ENCODE measurements around the gene PTCH1. TPM values are rescaled to one million over a fixed set of nuclear protein-coding genes. Genes with fewer than 3 reads are reported as not detected.

Gene PTCH1
- total RNA-seq, 1 donor from 2014 or later: 9.8 TPM

- ATAC-seq (ENCODE audit: poor library complexity): no peak
- DNase-seq: no peak
- intact Hi-C loops (cut with DNase I): no loop called here
These were observed 11.6 kb downstream of the PTCH1 start for GRCh38 chr9:95505072-95505716.

- intact Hi-C loops (cut with DNase I): no loop called here
- DNase-seq (peak; percentile 55), ATAC-seq (ENCODE audit: poor library complexity) (no peak)
These were observed 12.5 kb downstream of the PTCH1 start for GRCh38 chr9:95504053-95504963.

DNA sequence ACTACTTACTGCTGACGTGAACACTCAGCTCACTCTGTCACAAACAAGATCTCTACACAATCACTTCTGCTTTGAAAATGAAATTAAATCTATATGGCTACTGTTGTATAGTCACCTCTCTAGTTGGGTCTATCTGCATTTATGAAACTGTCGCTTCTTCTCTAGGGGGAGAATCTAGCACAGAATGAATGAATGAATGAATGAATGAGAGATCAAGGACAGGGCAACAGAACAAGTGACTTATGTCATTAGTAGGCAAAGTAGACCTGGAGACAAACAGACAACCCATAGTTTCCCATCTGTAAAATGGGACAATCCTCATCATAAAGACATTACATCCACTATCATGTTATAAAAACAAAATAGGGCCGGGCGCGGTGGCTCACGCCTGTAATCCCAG lies 13.4 kb downstream of the PTCH1 start:
- DNase-seq: no peak
- intact Hi-C loops (cut with DNase I): no loop called here
- no peak for ATAC-seq (ENCODE audit: poor library complexity)

GRCh38 chr9:95502248-95502647 lies 14.5 kb downstream of the PTCH1 start:
- no peak for DNase-seq
- intact Hi-C loops (cut with DNase I): no loop called here
- ATAC-seq (ENCODE audit: poor library complexity): peak; percentile 24

DNA sequence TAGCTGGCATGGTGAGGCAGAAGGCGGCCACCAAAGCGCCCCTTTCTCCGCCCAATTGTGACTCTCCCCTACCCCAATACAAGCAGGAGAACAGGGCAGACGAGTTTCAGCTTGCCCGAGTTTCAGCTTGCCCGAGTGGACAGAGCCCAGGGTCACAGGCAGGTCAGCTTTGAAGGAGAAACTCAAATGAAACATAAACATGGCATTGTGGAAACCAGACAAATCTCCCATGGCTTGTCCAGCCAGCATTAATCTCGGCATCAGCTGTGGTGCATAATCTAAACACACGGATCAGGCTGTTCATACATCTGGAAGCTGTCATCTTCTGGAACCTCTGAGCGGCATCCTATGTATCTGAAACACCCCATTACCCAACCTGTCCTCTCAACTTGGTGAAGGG lies 16.9 kb downstream of the PTCH1 start:
- DNase-seq (no peak), ATAC-seq (ENCODE audit: poor library complexity) (no peak)
- intact Hi-C loops (cut with DNase I): no loop called here

- intact Hi-C loops (cut with DNase I): no loop called here
- no peak for DNase-seq
- no peak for ATAC-seq (ENCODE audit: poor library complexity)
These were observed 17.6 kb downstream of the PTCH1 start for GRCh38 chr9:95499046-95499676.

GRCh38 chr9:95498641-95499040 lies 18.1 kb downstream of the PTCH1 start:
- intact Hi-C loops (cut with DNase I): no loop called here
- ATAC-seq (ENCODE audit: poor library complexity): no peak
- no peak for DNase-seq

DNA sequence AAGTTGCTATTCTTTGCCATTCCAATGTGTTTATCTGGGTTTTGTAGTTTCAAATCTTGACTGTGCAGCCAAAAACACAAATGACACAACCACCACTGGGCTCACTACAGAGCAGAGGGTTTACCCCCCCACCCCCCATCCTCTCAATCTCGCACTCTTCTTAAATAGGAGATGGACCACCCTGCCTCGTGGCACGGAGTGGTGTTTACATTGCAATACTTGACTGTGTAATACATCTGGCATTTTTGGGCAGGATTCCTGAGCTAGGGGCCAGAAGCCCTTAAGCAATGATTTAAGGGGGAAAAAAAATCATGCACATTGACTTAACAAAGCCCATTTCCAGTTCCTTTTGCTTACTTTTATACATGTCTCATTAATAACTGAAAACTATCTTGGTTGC lies 19.0 kb downstream of the PTCH1 start:
- intact Hi-C loops (cut with DNase I): no loop called here
- DNase-seq: no peak
- ATAC-seq (ENCODE audit: poor library complexity): no peak

DNA sequence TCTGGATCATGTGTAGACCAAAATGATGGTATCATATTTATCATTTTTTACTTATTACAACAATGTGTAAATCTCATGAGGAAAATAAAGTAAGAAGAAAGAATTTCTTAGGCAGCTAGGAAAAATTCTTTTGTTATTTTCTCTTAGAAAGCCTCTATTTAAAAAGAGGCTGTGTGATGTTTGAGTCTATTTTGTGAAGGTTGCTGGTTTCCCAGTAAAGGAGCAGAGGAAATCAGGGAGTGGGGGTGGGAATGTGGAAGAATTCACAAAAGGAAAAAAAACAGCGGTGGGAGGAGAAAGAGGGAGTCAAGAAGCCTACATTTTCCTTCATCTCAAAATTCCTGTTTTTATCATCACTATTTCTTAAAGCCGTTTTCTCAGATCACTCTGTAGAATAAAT lies 20.1 kb downstream of the PTCH1 start:
- intact Hi-C loops (cut with DNase I): no loop called here
- ATAC-seq (ENCODE audit: poor library complexity): no peak

GRCh38 chr9:95495961-95496360 lies 20.8 kb downstream of the PTCH1 start:
- intact Hi-C loops (cut with DNase I): no loop called here
- no peak for DNase-seq
- no peak for ATAC-seq (ENCODE audit: poor library complexity)

More for the DNA sequence above, 20.1 kb downstream of the PTCH1 start:
- DNase-seq: no peak

DNA sequence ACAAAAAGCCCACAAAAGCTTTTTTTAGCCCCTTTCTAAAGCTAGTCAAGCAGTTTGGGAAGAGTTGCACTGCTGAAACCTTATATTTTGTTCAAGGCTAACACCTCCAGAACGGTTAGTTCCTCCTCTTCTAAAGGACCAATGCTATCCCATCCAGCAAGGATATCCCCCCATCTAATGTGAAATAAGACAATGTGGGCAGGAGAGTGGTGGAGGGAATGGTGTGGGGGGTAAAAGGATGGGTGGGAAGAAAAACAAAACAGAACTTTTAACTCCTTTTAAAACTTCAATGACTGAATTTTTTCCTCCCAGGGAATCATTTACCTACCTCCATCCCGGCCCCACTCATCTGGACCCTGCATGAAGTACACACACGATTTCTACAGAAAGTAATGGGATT lies 21.2 kb downstream of the PTCH1 start:
- no peak for DNase-seq
- no peak for ATAC-seq (ENCODE audit: poor library complexity)
- intact Hi-C loops (cut with DNase I): no loop called here

- peak; percentile 46 for ATAC-seq (ENCODE audit: poor library complexity)
- intact Hi-C loops (cut with DNase I): no loop called here
- DNase-seq: no peak
These were observed 22.1 kb downstream of the PTCH1 start for GRCh38 chr9:95494416-95495371.

DNA sequence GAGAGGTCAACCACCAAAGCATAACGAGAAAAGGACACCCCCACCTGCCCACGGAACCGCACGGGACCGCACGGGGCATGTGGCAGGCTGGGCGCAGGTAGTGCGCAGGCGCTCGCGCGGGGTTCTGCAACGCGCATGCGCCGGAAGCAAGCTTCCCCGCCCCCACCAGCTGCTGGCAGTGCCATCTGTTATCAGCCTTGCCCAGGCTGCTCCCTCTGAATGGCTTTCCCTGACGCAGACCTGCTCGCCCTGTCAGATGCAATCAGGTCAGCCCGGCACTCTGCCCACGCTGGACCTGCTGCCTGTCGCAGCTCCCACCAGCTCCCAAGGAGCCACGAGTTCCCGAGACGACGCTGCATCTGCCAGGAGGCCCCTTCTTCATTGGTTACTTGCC lies 22.8 kb downstream of the PTCH1 start:
- DNase-seq (no peak), ATAC-seq (ENCODE audit: poor library complexity) (no peak)
- intact Hi-C loops (cut with DNase I): no loop called here

DNA sequence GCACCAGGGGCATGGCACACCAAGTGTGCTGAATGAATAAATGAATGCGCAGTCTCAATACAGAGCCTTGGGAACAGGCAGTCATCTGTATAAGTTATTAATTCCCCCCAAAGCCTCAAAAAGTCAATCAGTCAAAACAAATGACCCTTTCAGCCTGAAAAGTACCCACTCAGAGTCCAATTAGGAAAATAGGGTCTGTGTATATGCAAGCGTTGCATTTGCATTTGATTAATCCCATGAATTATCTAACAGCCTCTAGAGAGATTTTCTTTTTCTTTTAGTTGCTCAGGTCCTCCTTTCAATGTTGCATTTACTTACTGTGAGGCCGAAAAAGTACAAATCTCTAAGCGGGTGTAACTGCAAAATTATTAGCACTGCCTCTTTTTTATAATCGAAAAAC lies 23.4 kb downstream of the PTCH1 start:
- DNase-seq: no peak
- ATAC-seq (ENCODE audit: poor library complexity): no peak
- intact Hi-C loops (cut with DNase I): no loop called here

GRCh38 chr9:95491543-95492320 lies 25.0 kb downstream of the PTCH1 start:
- no peak for DNase-seq
- intact Hi-C loops (cut with DNase I): no loop called here
- ATAC-seq (ENCODE audit: poor library complexity): no peak

DNA sequence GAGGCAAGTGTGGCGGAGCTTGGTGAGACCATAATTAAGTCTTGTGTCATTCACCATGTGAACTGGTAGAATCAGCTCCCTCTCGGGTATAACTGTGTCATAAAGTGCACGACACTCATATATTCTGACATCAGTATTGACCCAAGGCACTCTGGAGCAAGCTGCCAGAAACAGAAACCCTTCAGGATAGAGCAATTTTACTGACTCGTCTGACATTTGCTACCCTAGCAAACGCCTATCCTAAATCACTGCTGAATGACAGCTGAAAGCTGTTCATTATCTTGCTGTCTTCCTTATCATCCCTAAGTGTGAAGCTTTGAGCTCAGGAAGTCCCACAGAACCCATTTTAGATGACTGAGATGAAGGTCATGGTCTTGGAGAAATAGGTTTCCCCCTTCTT lies 27.8 kb downstream of the PTCH1 start:
- intact Hi-C loops (cut with DNase I): no loop called here
- no peak for DNase-seq
- no peak for ATAC-seq (ENCODE audit: poor library complexity)

- intact Hi-C loops (cut with DNase I): no loop called here
- peak; percentile 47 for ATAC-seq (ENCODE audit: poor library complexity)
- no peak for DNase-seq
These were observed 30.5 kb downstream of the PTCH1 start for GRCh38 chr9:95486318-95486717.

DNA sequence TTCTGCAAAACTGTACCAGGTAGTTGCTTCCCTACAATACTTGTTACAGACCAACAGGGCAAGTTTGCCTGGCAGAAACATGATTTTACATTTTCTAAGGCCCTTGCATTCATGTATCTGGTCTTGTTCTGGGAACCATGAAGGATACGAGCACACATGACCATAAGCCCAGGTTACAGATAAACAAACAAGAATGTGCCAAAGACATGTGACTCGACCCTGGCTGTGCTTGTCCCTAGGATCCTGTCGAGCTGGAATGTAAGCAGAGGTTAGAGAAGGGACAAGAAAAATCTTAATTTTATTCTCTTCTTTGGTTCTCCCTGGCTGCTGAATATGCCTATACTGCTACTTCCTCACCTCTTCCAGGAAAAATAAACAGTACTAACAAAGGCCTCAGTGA lies 32.5 kb downstream of the PTCH1 start:
- ATAC-seq (ENCODE audit: poor library complexity) (peak; percentile 77), DNase-seq (no peak)
- intact Hi-C loops (cut with DNase I): no loop called here

Data from Right ventricle myocardium superior (tissue), 1 donor.